KMS-11 (cell line): ENCODE results near the gene SUCNR1.
"Not testable (repeated sequence)": the region's sequence is repeated elsewhere in the genome, so short reads cannot be mapped to it uniquely, and the experiment has no call there.

Source experiments
- H2AFZ ChIP-seq: fragments of 200-600 bp; sonication (generic); 2 replicates; pipeline ENCODE4 v1.6.1; 2016; ENCODE audit warnings: antibody characterized with exemption, mixed run types, low read depth
- H3K27ac ChIP-seq: fragments of 200-600 bp; sonication (generic); 2 replicates; pipeline ENCODE4 v1.6.1; 2016; ENCODE audit warnings: mild to moderate bottlenecking, mixed run types
- H3K27me3 ChIP-seq: fragments of 200-600 bp; sonication (generic); 2 replicates; pipeline ENCODE4 v1.6.1; 2017; ENCODE audit warnings: mild to moderate bottlenecking, low read depth, mixed run types, moderate library complexity; ENCODE audit not compliant: insufficient read depth
- H3K36me3 ChIP-seq: fragments of 200-600 bp; sonication (generic); 2 replicates; pipeline ENCODE4 v1.6.1; 2017; ENCODE audit warnings: mild to moderate bottlenecking, mixed run types; ENCODE audit not compliant: insufficient read depth
- H3K4me1 ChIP-seq: fragments of 200-600 bp; sonication (generic); 2 replicates; pipeline ENCODE4 v1.6.1; 2016; ENCODE audit warnings: mild to moderate bottlenecking, low read depth, mixed run types; ENCODE audit not compliant: poor library complexity, severe bottlenecking
- H3K4me2 ChIP-seq: fragments of 200-600 bp; sonication (generic); 2 replicates; pipeline ENCODE4 v1.7.0; 2016; ENCODE audit warnings: mild to moderate bottlenecking, mixed run types
- H3K4me3 ChIP-seq: fragments of 200-600 bp; sonication (generic); IDR thresholded peaks from 2 replicates; pipeline ENCODE4 v1.6.1; 2017; ENCODE audit warnings: low read depth, low read length, mixed read lengths; ENCODE audit not compliant: insufficient read depth
- H3K79me2 ChIP-seq: fragments of 200-600 bp; sonication (generic); 2 replicates; pipeline ENCODE4 v1.6.1; 2016; ENCODE audit warnings: low read depth, mixed run types; ENCODE audit not compliant: insufficient read depth
- H3K9ac ChIP-seq: fragments of 200-600 bp; sonication (generic); 2 replicates; pipeline ENCODE4 v1.6.1; 2016; ENCODE audit warnings: mild to moderate bottlenecking, mixed run types
- H4K20me1 ChIP-seq: fragments of 200-600 bp; sonication (generic); 2 replicates; pipeline ENCODE4 v1.6.1; 2016; ENCODE audit warnings: mild to moderate bottlenecking, mixed run types; ENCODE audit not compliant: insufficient read depth
- CTCF ChIP-seq: fragments of 200-600 bp; sonication (generic); conservative IDR thresholded peaks from 2 replicates; pipeline ENCODE4 v1.6.1; 2017; ENCODE audit warnings: low read depth, mild to moderate bottlenecking, antibody characterized with exemption, low read length, moderate library complexity, mixed read lengths

Gene SUCNR1

GRCh38 chr3:151845306-151845905 lies 28.0 kb upstream of the SUCNR1 start:
- Histone ChIP-seq H3K4me3 (no peak overlapping the region), H3K79me2 (no peaks in the 10 kb centered on the region), H3K9ac (no peak overlapping the region), H4K20me1 (no peaks in the 10 kb centered on the region), H3K36me3 (no peaks in the 10 kb centered on the region), H3K27ac (no peak overlapping the region), H3K4me1 (peaks cover 4% of the 10 kb centered on the region), H2AFZ (no peak overlapping the region), H3K27me3 (no peaks in the 10 kb centered on the region), H3K4me2 (no peak overlapping the region)
- TF ChIP-seq CTCF: no peak

- H3K4me3 ChIP-seq, H3K27ac ChIP-seq, H3K4me2 ChIP-seq, H3K4me1 ChIP-seq, H3K36me3 ChIP-seq, H3K79me2 ChIP-seq, H3K27me3 ChIP-seq, H4K20me1 ChIP-seq, H3K9ac ChIP-seq, H2AFZ ChIP-seq: not testable (repeated sequence)
These were observed 23.4 kb upstream of the SUCNR1 start for GRCh38 chr3:151850065-151850464.

- Histone ChIP-seq H3K4me3 (no peak overlapping the region), H2AFZ (no peak overlapping the region), H3K27me3 (no peaks in the 10 kb centered on the region), H4K20me1 (no peaks in the 10 kb centered on the region), H3K27ac (no peak overlapping the region), H3K79me2 (no peaks in the 10 kb centered on the region), H3K36me3 (no peaks in the 10 kb centered on the region), H3K4me1 (no peaks in the 10 kb centered on the region), H3K9ac (no peak overlapping the region), H3K4me2 (no peak overlapping the region)
- no peak for TF ChIP-seq CTCF
These were observed 21.2 kb upstream of the SUCNR1 start for GRCh38 chr3:151852074-151852811.

- no peaks in the 10 kb centered on the region for H4K20me1 ChIP-seq
- H3K27me3 ChIP-seq: no peaks in the 10 kb centered on the region
- no peak overlapping the region for H3K4me3 ChIP-seq
- no peak overlapping the region for H3K4me2 ChIP-seq
- no peaks in the 10 kb centered on the region for H3K36me3 ChIP-seq
- no peaks in the 10 kb centered on the region for H3K4me1 ChIP-seq
- no peak overlapping the region for H3K27ac ChIP-seq
- H2AFZ ChIP-seq: no peak overlapping the region
- TF ChIP-seq CTCF: no peak
- H3K9ac ChIP-seq: no peak overlapping the region
- H3K79me2 ChIP-seq: no peaks in the 10 kb centered on the region
These were observed 17.3 kb upstream of the SUCNR1 start for GRCh38 chr3:151856118-151856517.

DNA sequence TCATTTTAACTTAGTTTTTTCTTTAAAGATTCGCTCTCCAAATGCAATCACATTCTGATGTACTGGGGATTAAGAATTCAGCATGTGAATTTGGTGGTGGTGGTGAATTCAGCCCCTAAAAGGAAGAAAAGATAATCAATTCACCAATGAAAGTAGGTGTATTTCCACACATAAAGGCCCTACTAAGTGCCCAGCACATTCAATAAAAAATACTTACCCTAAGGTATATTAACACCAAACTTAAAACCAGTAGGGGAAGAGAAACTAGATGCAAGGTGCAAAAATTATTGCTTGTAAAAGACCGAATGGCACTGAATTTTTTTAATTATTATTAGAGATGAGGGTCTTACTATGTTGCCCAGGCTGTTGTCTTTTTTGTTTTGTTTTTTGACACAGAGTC lies 16.8 kb upstream of the SUCNR1 start:
- no peaks in the 10 kb centered on the region for H3K36me3 ChIP-seq
- H3K4me1 ChIP-seq: no peaks in the 10 kb centered on the region
- no peak overlapping the region for H2AFZ ChIP-seq
- no peaks in the 10 kb centered on the region for H3K27me3 ChIP-seq
- H3K27ac ChIP-seq: no peak overlapping the region
- TF ChIP-seq CTCF: no peak
- H3K9ac ChIP-seq: no peak overlapping the region
- H3K79me2 ChIP-seq: no peaks in the 10 kb centered on the region
- H3K4me3 ChIP-seq: no peak overlapping the region
- H3K4me2 ChIP-seq: no peak overlapping the region
- no peaks in the 10 kb centered on the region for H4K20me1 ChIP-seq
